Measurements from ENCODE around the gene SDCCAG8.
"Not testable (repeated sequence)": the region's sequence is repeated elsewhere in the genome, so short reads cannot be mapped to it uniquely, and the experiment has no call there.

Gene SDCCAG8

DNA sequence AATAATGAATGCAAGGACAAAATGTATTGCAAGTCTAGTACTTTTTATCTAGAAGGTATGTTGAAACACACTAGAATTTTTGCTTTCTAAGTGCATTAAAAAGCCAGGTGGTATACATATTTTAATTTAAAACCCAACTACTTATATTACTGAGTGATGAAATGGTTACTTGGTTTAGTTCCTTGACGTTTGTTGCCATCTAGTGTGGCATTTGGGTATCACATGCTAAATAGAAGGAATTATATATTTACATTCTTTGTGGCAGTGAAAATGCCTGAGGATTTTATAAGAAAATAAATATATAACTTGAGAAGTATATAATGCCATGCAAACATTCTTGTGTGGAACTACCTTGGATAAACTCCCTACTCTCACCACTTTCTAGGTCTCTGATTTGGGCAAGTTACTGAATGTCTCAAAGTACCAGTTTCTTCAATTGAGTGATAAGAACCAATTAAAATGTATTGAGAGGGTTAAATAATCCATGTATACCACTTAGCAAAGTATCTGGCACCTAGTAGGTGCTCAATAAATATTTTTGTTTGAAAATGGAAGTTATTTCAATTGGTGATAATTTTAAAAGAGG lies 69.6 kb downstream of the SDCCAG8 start:
- TF ChIP-seq, protein P1, sequence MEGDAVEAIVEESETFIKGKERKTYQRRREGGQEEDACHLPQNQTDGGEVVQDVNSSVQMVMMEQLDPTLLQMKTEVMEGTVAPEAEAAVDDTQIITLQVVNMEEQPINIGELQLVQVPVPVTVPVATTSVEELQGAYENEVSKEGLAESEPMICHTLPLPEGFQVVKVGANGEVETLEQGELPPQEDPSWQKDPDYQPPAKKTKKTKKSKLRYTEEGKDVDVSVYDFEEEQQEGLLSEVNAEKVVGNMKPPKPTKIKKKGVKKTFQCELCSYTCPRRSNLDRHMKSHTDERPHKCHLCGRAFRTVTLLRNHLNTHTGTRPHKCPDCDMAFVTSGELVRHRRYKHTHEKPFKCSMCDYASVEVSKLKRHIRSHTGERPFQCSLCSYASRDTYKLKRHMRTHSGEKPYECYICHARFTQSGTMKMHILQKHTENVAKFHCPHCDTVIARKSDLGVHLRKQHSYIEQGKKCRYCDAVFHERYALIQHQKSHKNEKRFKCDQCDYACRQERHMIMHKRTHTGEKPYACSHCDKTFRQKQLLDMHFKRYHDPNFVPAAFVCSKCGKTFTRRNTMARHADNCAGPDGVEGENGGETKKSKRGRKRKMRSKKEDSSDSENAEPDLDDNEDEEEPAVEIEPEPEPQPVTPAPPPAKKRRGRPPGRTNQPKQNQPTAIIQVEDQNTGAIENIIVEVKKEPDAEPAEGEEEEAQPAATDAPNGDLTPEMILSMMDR (IDR thresholded peaks at IDR 0.05; ENCODE audit: control insufficient read depth, insufficient read depth, low read depth, low read length, missing control alignments): peak; percentile 55
- DNase-seq (ENCODE audit: low read depth): peak; percentile 16
- no peak overlapping the region for H3K4me3 ChIP-seq (ENCODE audit: control insufficient read depth, low read depth, low read length)

DNA sequence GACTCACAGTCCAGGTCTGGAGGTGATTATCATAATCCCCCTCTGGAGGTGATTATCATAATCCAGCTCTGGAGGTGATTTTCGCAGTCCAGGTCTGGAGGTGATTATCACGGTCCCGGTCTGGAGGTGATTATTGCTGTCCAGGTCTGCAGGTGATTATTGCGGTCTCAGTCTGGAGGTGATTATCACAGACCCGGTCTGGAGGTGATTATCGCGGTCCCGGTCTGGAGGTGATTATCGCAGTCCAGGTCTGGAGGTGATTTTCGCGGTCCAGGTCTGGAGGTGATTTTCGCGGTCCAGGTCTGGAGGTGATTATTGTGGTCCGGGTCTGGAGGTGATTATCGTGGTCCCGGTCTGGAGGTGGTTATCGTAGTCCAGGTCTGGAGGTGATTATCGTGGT lies 76.6 kb downstream of the SDCCAG8 start:
- no peak overlapping the region for H3K4me3 ChIP-seq (ENCODE audit: control insufficient read depth, low read depth, low read length)
- TF ChIP-seq, protein P1 (IDR thresholded peaks at IDR 0.05; ENCODE audit: control insufficient read depth, insufficient read depth, low read depth, low read length, missing control alignments): no peak
- no peak for DNase-seq (ENCODE audit: low read depth)

DNA sequence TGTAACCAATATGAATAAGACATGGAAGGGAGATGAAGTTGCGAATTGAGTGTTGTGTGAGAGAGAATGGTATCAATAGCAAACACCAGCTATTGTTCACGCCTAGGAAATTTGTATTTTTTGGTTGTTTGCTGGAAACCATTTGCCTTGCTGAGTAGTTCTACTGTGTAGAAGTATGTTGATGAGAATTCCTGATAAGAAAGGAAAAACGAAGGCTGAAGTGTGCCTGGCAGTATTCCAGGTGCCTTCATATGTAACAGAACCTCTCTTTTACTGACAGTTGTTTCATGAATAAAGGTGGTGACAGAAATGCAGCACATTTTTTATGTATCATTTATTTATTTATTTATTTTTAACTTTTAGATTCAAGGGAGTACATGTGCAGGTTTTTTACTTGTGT lies 79.5 kb downstream of the SDCCAG8 start:
- TF ChIP-seq, protein P1 (IDR thresholded peaks at IDR 0.05; ENCODE audit: control insufficient read depth, insufficient read depth, low read depth, low read length, missing control alignments): no peak
- H3K4me3 ChIP-seq (ENCODE audit: control insufficient read depth, low read depth, low read length): no peak overlapping the region
- no peak for DNase-seq (ENCODE audit: low read depth)

DNA sequence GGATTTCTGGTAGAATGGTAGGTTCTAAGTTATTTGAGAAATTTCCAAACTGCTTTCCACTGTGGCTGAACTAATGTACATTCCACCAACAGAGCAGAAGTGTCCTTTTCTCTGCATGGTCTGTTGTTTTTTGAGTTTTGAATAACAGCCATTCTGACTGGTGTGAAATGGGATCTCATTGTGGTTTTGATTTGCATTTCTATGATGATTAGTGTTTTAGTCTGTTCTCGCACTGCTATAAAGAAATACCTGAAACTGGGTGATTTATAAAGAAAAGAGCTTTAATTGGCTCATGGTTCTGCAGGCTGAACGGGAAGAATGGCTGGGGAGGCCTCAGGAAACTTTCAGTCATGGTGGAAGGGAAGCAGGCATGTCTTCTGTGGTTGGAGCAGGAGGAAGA lies 80.3 kb downstream of the SDCCAG8 start:
- no peak overlapping the region for H3K4me3 ChIP-seq (ENCODE audit: control insufficient read depth, low read depth, low read length)
- TF ChIP-seq, protein P1 (IDR thresholded peaks at IDR 0.05; ENCODE audit: control insufficient read depth, insufficient read depth, low read depth, low read length, missing control alignments): no peak
- DNase-seq (ENCODE audit: low read depth): no peak

DNA sequence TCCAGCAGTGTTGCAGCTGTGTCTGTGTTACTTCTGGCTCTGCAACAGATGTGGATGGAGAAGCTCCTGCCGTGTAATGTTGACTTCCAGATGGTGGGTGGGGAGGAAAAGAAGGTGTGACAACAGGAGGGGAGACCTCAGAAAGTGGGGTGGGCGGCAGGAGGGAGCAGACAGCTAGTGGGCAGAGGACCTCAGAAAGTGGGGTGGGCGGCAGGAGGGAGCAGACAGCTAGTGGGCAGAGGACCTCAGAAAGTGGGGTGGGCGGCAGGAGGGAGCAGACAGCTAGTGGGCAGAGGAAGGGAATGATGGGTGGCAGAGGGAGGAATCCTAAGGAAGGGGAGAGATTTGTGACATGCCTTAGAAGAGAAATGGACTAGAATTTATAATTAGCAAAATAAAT lies 83.0 kb downstream of the SDCCAG8 start:
- not testable (repeated sequence) for H3K4me3 ChIP-seq (ENCODE audit: control insufficient read depth, low read depth, low read length); DNase-seq (ENCODE audit: low read depth)

DNA sequence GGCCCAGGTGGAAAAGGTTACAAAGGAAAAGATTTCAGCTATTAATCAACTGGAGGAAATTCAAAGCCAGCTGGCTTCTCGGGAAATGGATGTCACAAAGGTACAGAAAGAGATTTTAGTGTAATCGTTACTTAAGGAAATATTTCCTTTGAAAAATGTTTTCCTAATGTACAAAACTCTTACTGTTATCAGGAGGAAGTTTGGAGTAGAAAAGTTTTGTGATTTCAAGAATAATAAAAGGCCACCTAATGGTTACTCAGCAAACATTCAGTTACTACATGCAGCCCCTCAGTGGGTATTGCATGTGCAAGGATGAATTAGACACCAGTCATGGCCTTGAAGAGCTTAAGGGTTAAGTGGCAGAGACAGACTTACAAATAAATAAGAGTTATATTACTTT lies 85.2 kb downstream of the SDCCAG8 start:
- TF ChIP-seq, protein P1 (IDR thresholded peaks at IDR 0.05; ENCODE audit: control insufficient read depth, insufficient read depth, low read depth, low read length, missing control alignments): no peak
- DNase-seq (ENCODE audit: low read depth): no peak
- H3K4me3 ChIP-seq (ENCODE audit: control insufficient read depth, low read depth, low read length): no peak overlapping the region

DNA sequence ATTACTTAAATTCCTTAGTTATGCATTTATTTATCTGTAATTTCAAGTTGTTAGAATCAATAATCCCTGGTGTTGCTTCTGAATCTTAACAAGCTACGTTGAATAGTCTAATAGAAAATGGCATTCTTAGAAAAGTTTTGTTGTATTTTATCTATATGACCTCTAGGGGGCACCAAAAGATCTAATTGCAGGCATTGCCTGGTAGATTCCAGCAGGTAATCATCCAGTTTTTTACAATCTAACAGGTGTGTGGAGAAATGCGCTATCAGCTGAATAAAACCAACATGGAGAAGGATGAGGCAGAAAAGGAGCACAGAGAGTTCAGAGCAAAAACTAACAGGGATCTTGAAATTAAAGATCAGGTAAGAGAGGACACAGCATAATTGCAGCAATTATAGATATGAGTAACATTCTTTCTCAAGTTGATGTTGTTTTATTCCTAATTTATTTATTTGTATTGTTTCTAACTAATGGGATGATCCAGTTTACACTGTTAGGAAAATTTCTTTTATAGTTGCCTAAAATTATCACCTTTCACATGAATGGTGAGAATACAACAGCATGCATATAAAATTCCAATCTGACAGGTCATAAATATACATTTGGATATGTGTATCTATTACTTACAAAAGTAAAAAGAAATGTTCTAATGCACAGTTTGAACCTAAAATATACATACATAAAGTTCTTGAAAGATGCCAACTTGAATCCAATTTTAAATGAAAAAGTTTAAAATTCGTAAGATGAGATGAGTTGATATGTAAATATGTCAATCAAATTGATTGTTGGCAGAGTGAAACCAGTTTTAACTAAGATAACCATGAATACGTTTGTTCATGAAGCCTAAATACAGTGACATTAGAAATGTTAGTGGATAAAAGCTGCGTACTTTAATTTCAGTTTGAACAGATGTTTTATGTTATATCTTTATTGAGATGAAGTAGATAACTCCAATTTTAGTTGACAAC lies 88.4 kb downstream of the SDCCAG8 start:
- H3K4me3 ChIP-seq (ENCODE audit: control insufficient read depth, low read depth, low read length): no peak overlapping the region
- TF ChIP-seq, protein P1 (IDR thresholded peaks at IDR 0.05; ENCODE audit: control insufficient read depth, insufficient read depth, low read depth, low read length, missing control alignments): peak; percentile 64
- no peak for DNase-seq (ENCODE audit: low read depth)
